Gastroesophageal sphincter (tissue), 4 donors: ENCODE results near the gene FAAP20. TPM values are rescaled to one million over a fixed set of nuclear protein-coding genes. Genes with fewer than 3 reads are reported as not detected.

Source experiments
- ATAC-seq: fragments of 150-250 bp; one replicate; pipeline ENCODE4 v1.9.1; 2016; ENCODE audit warnings: mild to moderate bottlenecking, moderate library complexity
- H3K27ac ChIP-seq, 4 donors: fragments of 200-600 bp; sonication (generic) in 3 of 4; 1 replicate in 3 of 4; 2 replicates in 1 of 4; pipeline ENCODE4 v1.5.1; 2016 to 2019
- H3K27me3 ChIP-seq: fragments of 200-600 bp; sonication (generic); one replicate; pipeline ENCODE4 v1.5.1; 2019
- H3K36me3 ChIP-seq, 2 donors: fragments of 200-600 bp; sonication (generic); one replicate each; pipeline ENCODE4 v1.5.1; 2019; ENCODE audit warnings: control low read depth in 1 of 2
- H3K4me1 ChIP-seq, 3 donors: fragments of 200-600 bp; sonication (generic); 1 replicate in 2 of 3; 2 replicates in 1 of 3; pipeline ENCODE4 v1.5.1; 2016 to 2019; ENCODE audit warnings: control low read depth in 2 of 3
- H3K4me3 ChIP-seq, 2 donors: fragments of 200-600 bp; sonication (generic); one replicate each; pipeline ENCODE4 v1.5.1; 2019; ENCODE audit warnings: mild to moderate bottlenecking in 1 of 2, moderate library complexity in 1 of 2
- H3K9me3 ChIP-seq, 3 donors: fragments of 200-600 bp; sonication (generic); one replicate each; pipeline ENCODE4 v1.5.1; 2017 to 2019; ENCODE audit warnings: control low read depth in 2 of 3
- EP300 ChIP-seq: sonication (generic); formaldehyde crosslinking; IDR thresholded peaks from one replicate; pipeline ENCODE4 v1.6.1; 2017; ENCODE audit warnings: antibody characterized with exemption, mild to moderate bottlenecking
- POLR2A ChIP-seq, 2 donors: fragments of 450-650 bp; IDR thresholded peaks; one replicate each; pipeline ENCODE4 v1.6.1; 2017; ENCODE audit warnings: antibody characterized with exemption in 2 of 2, mild to moderate bottlenecking in 2 of 2, moderate library complexity in 1 of 2
- POLR2AphosphoS5 ChIP-seq: sonication (generic); formaldehyde crosslinking; IDR thresholded peaks from one replicate; pipeline ENCODE4 v1.6.1; 2017; ENCODE audit warnings: antibody characterized with exemption
- WGBS, 2 donors: methylation state at CpG; one replicate each; pipeline ENCODE4 v1.1.5; 2018; ENCODE audit warnings: low coverage in 1 of 2; 5-methylcytosine and 5-hydroxymethylcytosine counted together
- total RNA-seq, 4 donors: library from RNA; depleted of rRNA; stranded (reverse); fragments of >200 nt; gene quantifications; one replicate each; pipeline ENCODE4 v1.1.0, GENCODE V29; 2016
- TF ChIP-seq, protein P1 (sequence below), 4 experiments: fragments of 200-600 bp in 2 of 4; fragments of 450-650 bp in 2 of 4; sonication (generic) in 1 of 4; IDR thresholded peaks; one replicate each; pipeline ENCODE4 v1.5.1; 2017 to 2019; ENCODE audit warnings: antibody characterized with exemption in 4 of 4, mild to moderate bottlenecking in 2 of 4, moderate library complexity in 2 of 4

Gene FAAP20
- total RNA-seq, 4 donors from 2014 or later, result 25.8 to 51.1 (median 43.3) TPM

GRCh38 chr1:2155147-2155598, 39.4 kb downstream of the FAAP20 start:
- ATAC-seq, result no peak
- TF ChIP-seq POLR2A (IDR thresholded peaks at IDR 0.05), result no peak
- TF ChIP-seq, protein P1, sequence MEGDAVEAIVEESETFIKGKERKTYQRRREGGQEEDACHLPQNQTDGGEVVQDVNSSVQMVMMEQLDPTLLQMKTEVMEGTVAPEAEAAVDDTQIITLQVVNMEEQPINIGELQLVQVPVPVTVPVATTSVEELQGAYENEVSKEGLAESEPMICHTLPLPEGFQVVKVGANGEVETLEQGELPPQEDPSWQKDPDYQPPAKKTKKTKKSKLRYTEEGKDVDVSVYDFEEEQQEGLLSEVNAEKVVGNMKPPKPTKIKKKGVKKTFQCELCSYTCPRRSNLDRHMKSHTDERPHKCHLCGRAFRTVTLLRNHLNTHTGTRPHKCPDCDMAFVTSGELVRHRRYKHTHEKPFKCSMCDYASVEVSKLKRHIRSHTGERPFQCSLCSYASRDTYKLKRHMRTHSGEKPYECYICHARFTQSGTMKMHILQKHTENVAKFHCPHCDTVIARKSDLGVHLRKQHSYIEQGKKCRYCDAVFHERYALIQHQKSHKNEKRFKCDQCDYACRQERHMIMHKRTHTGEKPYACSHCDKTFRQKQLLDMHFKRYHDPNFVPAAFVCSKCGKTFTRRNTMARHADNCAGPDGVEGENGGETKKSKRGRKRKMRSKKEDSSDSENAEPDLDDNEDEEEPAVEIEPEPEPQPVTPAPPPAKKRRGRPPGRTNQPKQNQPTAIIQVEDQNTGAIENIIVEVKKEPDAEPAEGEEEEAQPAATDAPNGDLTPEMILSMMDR (IDR thresholded peaks at IDR 0.05), result no peak
- TF ChIP-seq EP300, result no peak
- no peak for TF ChIP-seq POLR2AphosphoS5
- Histone ChIP-seq H3K36me3 (no peaks in the 10 kb centered on the region), H3K4me1 (no peaks in the 10 kb centered on the region), H3K27me3 (no peaks in the 10 kb centered on the region), H3K9me3 (no peaks in the 10 kb centered on the region), H3K4me3 (no peak overlapping the region), H3K27ac (no peak overlapping the region)
- 95 to 96% methylated on average over 10 of the region's 10 CpGs for WGBS, 2 donors

- ATAC-seq, result no peak
- H3K36me3 ChIP-seq, result no peaks in the 10 kb centered on the region
- TF ChIP-seq EP300, result no peak
- no peak for TF ChIP-seq POLR2A (IDR thresholded peaks at IDR 0.05)
- no peak for TF ChIP-seq POLR2AphosphoS5
- TF ChIP-seq, protein P1 (IDR thresholded peaks at IDR 0.05), result no peak
- no peaks in the 10 kb centered on the region for H3K4me1 ChIP-seq
- H3K4me3 ChIP-seq, result no peak overlapping the region
- no peaks in the 10 kb centered on the region for H3K9me3 ChIP-seq
- H3K27me3 ChIP-seq, result no peaks in the 10 kb centered on the region
- 92% methylated on average over 2 to 13 of the region's 21 CpGs for whole genome bisulfite sequencing, 2 donors
- H3K27ac ChIP-seq, result no peak overlapping the region
These were observed 40.5 kb downstream of the FAAP20 start for GRCh38 chr1:2154022-2154421.

DNA sequence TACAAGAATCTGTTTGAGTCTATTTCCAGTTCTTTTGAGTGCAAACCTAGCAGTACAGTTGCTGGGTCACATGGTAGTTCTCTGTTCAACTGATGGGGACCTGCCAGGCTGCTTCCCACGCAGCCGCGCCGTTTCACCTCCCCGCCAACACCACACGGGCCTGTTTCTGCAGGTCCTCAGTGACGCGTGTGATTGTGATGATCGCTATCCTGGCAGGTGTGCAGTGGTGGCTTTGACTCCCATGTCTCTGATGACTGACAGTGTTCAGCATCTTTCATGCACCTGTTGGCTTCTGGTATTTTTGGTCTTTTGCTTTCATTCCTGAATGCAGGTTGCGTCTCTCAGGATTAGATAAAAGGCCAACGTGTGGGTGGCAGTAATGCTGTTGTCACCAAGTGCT, 41.6 kb downstream of the FAAP20 start:
- H3K4me1 ChIP-seq, result no peaks in the 10 kb centered on the region
- H3K27me3 ChIP-seq, result no peaks in the 10 kb centered on the region
- H3K36me3 ChIP-seq, result no peaks in the 10 kb centered on the region
- 95% methylated on average over 4 of the region's 11 CpGs; no CpG with 5 or more reads in 1 of the 2 donors for WGBS, 2 donors
- H3K9me3 ChIP-seq, result no peaks in the 10 kb centered on the region
- no peak for ATAC-seq
- H3K4me3 ChIP-seq, result no peak overlapping the region
- TF ChIP-seq POLR2A (IDR thresholded peaks at IDR 0.05) (no peak), POLR2AphosphoS5 (no peak), EP300 (no peak)
- TF ChIP-seq, protein P1 (IDR thresholded peaks at IDR 0.05), result no peak
- no peak overlapping the region for H3K27ac ChIP-seq

GRCh38 chr1:2151911-2152310, 42.7 kb downstream of the FAAP20 start:
- Histone ChIP-seq H3K27me3 (no peaks in the 10 kb centered on the region), H3K27ac (no peak overlapping the region), H3K36me3 (no peaks in the 10 kb centered on the region), H3K9me3 (no peaks in the 10 kb centered on the region), H3K4me3 (no peak overlapping the region), H3K4me1 (no peaks in the 10 kb centered on the region)
- no peak for ATAC-seq
- whole genome bisulfite sequencing, 2 donors, result 91 to 100% methylated on average over 2 to 4 of the region's 6 CpGs
- TF ChIP-seq POLR2A (IDR thresholded peaks at IDR 0.05), result no peak
- TF ChIP-seq, protein P1 (IDR thresholded peaks at IDR 0.05), result no peak
- TF ChIP-seq EP300, result no peak
- no peak for TF ChIP-seq POLR2AphosphoS5

DNA sequence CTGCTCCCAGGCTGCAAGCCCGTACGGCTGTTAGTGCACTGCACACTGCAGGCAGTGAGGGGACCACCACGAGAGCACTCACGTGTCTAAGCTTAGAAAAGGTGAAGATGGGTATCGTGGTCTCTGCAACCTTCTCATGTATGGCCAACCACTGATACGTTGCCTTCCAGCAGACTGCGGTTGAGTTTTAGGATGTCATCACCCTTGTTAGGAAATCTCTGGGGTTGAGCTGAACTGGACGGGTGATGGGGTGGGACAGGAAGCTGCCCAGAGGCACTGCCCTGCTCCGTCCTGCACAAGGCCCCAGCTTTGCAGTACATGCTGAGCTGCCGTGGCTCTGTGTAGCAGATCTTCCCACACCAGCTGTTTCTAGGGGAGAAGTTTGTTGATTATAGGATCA, 43.3 kb downstream of the FAAP20 start:
- Histone ChIP-seq H3K4me3 (no peak overlapping the region), H3K36me3 (no peaks in the 10 kb centered on the region), H3K27ac (no peak overlapping the region), H3K27me3 (no peaks in the 10 kb centered on the region), H3K9me3 (no peaks in the 10 kb centered on the region), H3K4me1 (no peaks in the 10 kb centered on the region)
- ATAC-seq, result peak; percentile 67
- TF ChIP-seq POLR2AphosphoS5 (no peak), EP300 (no peak), POLR2A (IDR thresholded peaks at IDR 0.05) (no peak)
- TF ChIP-seq, protein P1 (IDR thresholded peaks at IDR 0.05), result no peak
- 40 to 65% methylated on average over 1 to 8 of the region's 10 CpGs for WGBS, 2 donors
